ENCODE measurements around the gene SACM1L.

The SACM1L gene

DNA sequence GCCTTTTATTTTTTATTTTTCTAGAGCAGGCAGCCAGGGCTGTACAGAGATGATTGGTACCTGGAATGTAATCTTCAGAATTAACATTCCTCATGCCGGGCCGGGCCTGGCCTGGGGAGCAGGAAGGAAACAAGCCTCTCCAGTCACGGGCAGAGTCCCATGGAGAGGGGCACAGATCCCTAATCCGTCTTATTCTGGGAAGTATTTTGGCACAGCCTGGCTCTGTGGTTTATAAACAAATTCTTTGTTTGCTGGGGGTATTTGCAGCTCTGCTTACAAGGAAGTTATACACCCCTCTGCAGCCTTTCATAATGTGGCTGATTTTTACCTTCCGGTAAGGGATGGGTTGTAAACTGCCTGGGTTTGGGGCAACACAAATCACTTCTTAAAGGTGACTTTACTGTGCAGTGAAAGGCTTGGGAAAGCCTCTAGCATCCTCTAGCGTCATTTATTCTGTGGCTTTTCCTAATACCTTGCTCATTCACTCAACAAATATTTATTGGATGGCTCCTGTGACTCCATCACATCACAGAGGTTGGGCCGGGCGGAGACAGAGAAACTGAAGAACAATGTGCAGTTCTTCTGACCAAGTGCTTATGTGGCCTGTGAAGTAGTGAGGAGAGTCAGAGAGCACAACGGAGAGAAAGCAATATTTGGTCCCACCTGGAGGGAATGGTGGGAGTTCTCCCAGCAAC, 104.4 kb downstream of the SACM1L start:
- peaks cover 23% of the 10 kb centered on the region for H3K27me3 ChIP-seq (replicated peaks; ENCODE audit: control insufficient read depth, insufficient read depth, low read length, poor library complexity, severe bottlenecking)
- H3K27ac ChIP-seq (ENCODE audit: insufficient read depth, low read length, poor library complexity, severe bottlenecking) = no peak overlapping the region
- DNase-seq = no peak
- no peak overlapping the region for H3K4me3 ChIP-seq (ENCODE audit: insufficient read depth, low read depth, low read length, poor library complexity, severe bottlenecking)
- no peaks in the 10 kb centered on the region for H3K36me3 ChIP-seq (ENCODE audit: control insufficient read depth, insufficient read depth, low read length)
- H3K4me1 ChIP-seq (ENCODE audit: control insufficient read depth, insufficient read depth, low read length, poor library complexity, severe bottlenecking) = peaks cover 10% of the 10 kb centered on the region
- H3K9me3 ChIP-seq (ENCODE audit: control insufficient read depth, low read length) = no peaks in the 10 kb centered on the region

DNA sequence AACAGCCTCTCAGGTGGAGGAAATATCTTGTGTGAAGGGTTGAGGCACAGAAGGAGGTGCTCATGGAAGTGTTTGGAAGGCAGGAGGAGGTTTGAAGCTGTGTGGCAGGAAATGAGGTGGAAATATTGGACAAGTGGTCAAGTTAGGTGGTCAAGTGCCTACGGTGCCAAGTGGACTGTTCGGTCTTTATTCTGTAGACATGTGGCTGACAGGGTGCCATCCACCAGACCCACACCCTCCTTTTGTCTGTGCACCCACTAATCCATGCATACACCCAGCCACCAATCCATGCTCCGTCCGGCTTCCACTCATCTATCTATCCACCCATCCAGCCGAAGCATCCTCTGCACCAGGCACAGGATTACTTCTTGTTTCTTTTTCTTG, 105.0 kb downstream of the SACM1L start:
- peaks cover 23% of the 10 kb centered on the region for H3K27me3 ChIP-seq (replicated peaks; ENCODE audit: control insufficient read depth, insufficient read depth, low read length, poor library complexity, severe bottlenecking)

DNA sequence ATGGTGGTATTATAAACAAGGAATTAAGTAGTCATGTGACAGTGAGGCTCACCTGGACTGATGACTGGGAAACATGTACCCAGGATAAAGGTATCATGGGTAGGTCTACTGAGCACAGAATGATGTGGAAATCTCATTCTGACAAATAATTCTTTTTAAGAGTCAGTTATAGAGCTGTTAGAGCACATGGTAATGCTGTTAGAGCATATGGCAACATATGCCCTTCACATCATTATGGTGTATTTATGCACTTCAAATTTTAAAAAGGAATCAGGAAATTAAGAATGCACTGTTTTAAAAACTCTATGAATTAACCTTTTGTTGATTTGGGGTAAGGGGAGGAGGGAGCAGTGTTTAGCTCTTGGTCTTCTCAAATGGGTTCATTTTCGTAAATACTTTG, 105.5 kb downstream of the SACM1L start:
- no peak for DNase-seq
- peaks cover 23% of the 10 kb centered on the region for H3K27me3 ChIP-seq (replicated peaks; ENCODE audit: control insufficient read depth, insufficient read depth, low read length, poor library complexity, severe bottlenecking)
- H3K27ac ChIP-seq (ENCODE audit: insufficient read depth, low read length, poor library complexity, severe bottlenecking) = no peak overlapping the region
- H3K4me1 ChIP-seq (ENCODE audit: control insufficient read depth, insufficient read depth, low read length, poor library complexity, severe bottlenecking) = peaks cover 10% of the 10 kb centered on the region
- H3K9me3 ChIP-seq (ENCODE audit: control insufficient read depth, low read length) = no peaks in the 10 kb centered on the region
- H3K36me3 ChIP-seq (ENCODE audit: control insufficient read depth, insufficient read depth, low read length) = no peaks in the 10 kb centered on the region
- H3K4me3 ChIP-seq (ENCODE audit: insufficient read depth, low read depth, low read length, poor library complexity, severe bottlenecking) = no peak overlapping the region

More for the DNA sequence above, 105.0 kb downstream of the SACM1L start:
- no peak for DNase-seq
- H3K4me1 ChIP-seq (ENCODE audit: control insufficient read depth, insufficient read depth, low read length, poor library complexity, severe bottlenecking) = peaks cover 10% of the 10 kb centered on the region
- no peak overlapping the region for H3K27ac ChIP-seq (ENCODE audit: insufficient read depth, low read length, poor library complexity, severe bottlenecking)
- no peaks in the 10 kb centered on the region for H3K9me3 ChIP-seq (ENCODE audit: control insufficient read depth, low read length)
- H3K4me3 ChIP-seq (ENCODE audit: insufficient read depth, low read depth, low read length, poor library complexity, severe bottlenecking) = no peak overlapping the region
- no peaks in the 10 kb centered on the region for H3K36me3 ChIP-seq (ENCODE audit: control insufficient read depth, insufficient read depth, low read length)

Measured in effector memory CD4-positive, alpha-beta T cell (primary cell).